Stimulated activated CD8-positive, alpha-beta memory T cell treated with anti-CD3 and anti-CD28 coated beads, Interleukin-2, amount 100 ng/mL, for 1 hour (primary cell): Measurements from ENCODE around the gene CFP.
"Not testable (repeated sequence)": the region's sequence is repeated elsewhere in the genome, so short reads cannot be mapped to it uniquely, and the experiment has no call there.

Experiments used
- DNase-seq, 2 donors: peaks; one replicate each; pipeline ENCODE4 v3.0.0-alpha.2; 2020; ENCODE audit warnings: low read depth in 2 of 2

Gene CFP

GRCh38 chrX:47629419-47630200 lies at the start of gene CFP:
Gene CFP (minus strand): TSS chrX:47629930. CDS start chrX:47629844, 86 bp downstream.
- DNase-seq, result no peak

GRCh38 chrX:47675959-47676859 lies 46.5 kb upstream of the CFP start:
- DNase-seq, result not testable (repeated sequence)

DNA sequence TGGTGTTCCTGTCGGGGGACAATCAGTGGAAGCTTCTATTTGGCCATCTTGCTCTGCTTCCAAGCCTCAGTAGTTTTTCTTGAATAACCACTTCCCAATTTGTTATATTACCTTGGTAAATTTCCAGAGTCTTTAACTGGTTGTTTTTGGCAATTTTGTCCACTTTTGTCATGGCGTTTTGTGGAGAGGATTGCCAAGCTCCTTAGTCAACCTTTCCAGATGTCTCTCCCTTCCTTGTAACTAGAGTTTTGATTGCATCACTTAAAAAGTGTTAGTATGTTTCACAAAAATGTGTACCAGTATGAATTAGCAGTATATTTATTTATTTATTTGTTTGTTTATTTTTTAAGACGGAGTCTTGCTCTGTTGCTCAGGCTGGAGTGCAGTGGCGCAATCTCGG lies 45.0 kb upstream of the CFP start:
- DNase-seq, result no peak

DNA sequence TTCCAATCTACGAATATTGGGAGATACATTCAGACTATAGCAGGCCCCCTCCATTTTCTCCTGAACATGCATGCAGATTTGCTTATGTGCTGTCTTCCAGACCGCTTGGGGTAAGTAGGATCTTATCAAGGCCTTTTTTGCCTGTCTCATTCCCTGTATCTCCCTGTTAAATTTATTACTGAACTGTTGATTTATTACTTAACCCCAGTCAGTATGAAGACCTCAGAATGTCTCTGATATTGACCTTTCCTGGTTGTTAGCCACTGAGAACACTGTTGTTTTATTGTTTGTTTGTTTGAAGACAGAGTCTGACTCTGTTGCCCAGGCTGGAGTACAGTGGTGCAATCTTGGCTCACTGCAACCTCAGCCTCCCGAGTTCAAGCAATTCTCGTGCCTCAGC lies 36.1 kb upstream of the CFP start:
- not testable (repeated sequence) for DNase-seq

- no peak for DNase-seq
Measured at GRCh38 chrX:47664737-47665136, 35.0 kb upstream of the CFP start.

DNA sequence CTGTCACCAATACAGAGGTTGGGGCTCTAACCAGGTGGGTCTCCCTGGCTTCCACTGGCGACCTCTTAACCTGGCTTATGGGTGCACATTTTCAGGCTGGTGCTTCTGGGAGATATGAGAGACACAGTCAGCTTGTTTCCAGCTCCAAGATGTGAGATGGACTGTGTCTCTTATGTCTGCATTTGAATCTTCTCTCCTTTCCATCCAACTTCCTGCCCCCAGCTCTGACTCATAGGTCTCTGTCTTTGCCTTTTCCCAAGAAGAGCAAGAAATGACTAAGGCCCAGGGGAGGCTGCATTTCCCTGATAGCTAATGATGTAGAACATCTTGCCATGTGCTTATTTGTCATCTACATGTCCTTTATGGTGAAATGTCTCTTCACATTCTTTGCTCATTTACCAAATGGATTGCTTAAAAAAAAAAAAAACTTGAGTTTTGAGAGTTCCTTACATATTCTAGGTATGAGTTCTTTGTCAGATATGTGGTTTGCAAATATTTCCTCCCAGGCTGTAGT lies 32.5 kb upstream of the CFP start:
- DNase-seq, result no peak

DNA sequence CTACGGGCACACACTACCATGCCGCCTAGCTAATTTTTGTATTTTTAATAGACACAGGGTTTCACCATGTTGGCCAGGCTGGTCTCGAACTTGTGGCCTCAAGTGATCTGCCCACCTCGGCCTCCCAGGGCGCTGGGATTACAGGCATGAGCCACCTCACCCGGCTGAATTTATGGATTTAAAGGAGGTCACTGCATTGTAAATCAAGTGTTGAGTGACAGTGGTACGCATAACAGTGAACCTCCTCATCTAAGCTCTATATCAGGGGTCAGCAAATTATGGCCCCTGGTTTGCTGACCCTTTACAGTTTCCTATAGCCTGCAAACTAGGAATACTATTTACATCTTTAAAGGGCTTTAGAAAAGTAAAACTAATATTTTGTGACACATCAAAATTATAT lies 31.8 kb upstream of the CFP start:
- DNase-seq, result no peak

DNA sequence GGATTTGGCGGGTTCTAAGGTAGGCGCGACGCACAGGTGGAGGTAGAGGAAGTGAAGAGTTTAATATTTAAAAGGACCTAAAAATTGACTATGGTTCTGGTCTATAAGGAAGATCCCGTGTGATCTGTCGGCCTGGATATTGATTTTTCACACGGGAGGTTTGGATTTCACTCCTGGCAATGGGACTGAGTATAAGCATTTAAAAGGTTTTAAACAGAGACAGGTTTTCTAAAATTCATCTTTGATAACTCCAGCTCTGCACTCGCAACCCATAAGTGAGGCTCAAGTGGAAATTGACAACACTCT lies 29.6 kb upstream of the CFP start:
- DNase-seq, result no peak

DNA sequence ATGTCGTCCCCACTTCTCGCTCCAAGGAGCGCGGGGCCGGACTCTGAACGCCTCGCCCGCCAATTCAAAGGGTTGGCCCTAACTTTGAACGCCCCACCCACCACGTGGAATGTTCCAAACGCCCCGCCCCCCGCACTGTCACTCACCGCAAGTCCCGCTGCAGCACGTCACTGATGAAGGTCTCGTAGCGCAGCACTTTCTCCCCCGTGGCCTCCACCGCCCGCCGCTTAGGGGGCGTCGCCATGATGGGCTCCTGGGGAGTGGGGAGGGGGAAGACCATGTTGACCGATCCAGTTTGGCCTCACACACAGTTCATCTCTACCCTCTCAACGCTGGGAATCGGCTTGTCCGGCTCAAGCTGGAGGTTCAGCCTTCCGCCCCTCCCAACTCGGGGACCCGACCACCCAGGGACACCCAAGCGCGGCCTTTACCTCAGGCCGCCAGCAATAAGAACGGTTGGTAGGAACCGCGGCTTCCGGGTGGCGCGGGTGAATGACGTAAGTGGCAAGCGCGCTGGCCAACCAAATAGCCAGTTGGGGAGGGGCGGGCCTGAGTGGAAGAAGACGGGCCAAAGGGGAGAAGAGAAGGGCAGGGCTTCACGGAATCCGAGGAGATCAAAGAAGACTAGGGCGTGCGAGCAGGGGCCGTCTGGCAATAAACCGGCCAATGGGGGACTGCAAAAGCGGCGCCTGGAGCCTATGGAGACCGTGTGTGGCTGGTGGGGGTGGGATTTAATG lies 29.1 kb upstream of the CFP start, which contains the start of gene UXT:
UXT (minus strand) TSS at position 497 of the 737 bp plus-strand sequence; CDS start at position 244, 253 bp downstream.
- peak; percentile 79 to 82 for DNase-seq

- no peak for DNase-seq
Measured at GRCh38 chrX:47658301-47658683, 28.6 kb upstream of the CFP start.

GRCh38 chrX:47651043-47651905 lies 21.5 kb upstream of the CFP start:
- DNase-seq, result no peak

GRCh38 chrX:47650164-47651042 lies 20.7 kb upstream of the CFP start, which contains the start of gene ELK1:
Gene ELK1 (minus strand): TSS chrX:47650563. CDS start chrX:47641441, 9,122 bp downstream.
- peak; percentile 68 to 79 for DNase-seq

DNA sequence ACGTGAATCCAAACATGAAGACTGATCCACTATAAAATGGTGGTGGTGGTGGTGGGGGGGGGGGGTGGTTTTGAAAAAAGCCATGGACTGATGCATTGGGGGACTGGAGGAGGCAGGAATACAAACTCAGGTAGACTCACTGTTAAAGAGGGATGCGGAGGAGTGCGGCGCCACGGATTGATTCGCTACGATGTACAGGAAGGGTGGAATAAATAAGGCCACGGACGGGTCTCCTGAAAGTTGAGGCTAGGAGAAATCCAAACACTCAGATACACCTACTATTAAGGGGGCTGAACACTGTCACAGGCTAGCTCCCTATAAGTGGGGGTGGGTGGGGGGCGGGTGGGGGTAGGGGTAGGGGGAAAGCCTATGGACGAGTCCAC lies 20.0 kb upstream of the CFP start:
- no peak for DNase-seq

DNA sequence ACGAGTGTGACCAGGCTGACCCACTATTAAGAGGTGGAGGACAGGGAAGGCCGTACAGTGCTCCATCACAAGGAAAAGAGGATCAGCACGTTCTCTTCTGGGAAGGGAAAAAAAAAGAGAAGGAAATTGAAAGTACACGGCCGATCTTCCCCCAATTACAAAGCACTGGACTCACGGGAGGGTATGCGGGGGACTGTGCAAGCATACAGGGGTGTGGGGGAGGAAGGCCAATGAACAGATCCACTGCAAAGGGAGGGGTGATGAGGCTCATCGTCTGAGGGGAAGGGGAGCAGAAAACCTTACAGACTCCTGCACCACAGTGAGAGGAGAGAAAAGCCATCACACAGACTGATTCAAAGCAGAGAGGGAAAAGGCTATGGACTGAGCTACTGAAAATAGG lies 19.5 kb upstream of the CFP start:
- DNase-seq, result no peak

GRCh38 chrX:47648376-47648775 lies 18.6 kb upstream of the CFP start:
- DNase-seq, result no peak

DNA sequence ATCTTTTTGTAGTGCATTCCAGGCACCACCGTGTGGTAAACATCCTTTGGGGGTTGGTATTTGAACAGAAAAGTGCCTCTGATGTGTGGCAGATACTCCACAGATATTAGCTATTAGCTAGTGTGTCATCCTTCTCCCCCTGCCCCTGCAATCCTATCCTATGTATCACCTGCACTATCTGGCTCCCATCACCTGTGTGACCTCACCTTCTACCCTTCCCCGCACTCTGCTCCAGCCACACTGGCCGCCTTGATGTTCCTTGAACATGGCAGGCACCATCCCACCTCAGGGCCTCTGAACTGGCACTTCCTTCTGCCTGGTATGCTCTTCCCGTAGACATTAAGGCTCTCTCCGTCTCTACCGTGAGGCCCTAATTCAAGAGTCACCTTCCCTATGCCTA lies 16.9 kb upstream of the CFP start:
- DNase-seq, result no peak

DNA sequence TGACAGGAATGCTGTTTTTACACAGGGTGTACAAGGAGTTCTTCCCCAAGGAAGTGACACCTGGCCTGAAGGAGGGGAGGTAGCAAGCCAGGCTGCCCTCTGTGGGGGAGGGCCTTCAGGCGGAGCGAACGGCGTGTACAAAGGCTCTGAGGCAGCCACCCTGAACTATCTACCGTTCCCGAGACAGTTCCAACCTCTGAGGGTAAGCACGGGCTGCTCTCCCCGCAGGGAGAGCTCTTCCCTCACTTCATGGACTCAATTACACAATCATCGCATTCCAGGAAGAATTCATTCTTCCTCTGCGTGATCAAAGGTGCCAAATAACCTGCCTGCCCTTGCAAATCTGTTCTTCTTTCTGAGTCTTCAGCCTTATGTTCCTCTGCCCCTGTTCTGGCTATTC lies 15.8 kb upstream of the CFP start:
- no peak for DNase-seq

DNA sequence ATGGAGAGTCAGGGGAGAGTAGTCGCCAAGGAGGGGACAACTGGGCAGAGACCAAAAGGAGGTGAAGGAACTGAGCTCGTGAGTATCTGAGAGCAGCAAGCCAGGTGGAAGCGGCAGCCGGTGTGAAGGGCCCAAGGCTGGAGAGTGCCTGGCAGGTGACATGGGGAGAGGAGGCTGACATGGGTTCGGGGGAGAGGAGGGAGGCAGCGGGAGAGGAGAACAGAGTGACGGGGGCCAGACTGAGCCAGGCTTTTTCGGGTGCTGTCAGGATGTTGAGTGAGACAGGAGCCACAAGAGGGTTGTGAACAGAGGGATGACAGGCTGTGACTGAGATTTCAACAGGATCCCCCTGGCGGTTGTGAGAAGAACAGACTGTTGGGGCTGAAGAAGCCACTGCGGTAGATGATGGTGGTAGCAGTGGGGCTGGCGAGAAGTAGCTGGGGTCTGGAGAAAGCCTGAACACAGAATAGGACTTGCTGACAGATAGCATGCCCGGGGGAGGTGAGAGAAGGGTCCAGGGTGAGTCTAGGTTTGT lies 14.9 kb upstream of the CFP start:
- DNase-seq, result no peak

DNA sequence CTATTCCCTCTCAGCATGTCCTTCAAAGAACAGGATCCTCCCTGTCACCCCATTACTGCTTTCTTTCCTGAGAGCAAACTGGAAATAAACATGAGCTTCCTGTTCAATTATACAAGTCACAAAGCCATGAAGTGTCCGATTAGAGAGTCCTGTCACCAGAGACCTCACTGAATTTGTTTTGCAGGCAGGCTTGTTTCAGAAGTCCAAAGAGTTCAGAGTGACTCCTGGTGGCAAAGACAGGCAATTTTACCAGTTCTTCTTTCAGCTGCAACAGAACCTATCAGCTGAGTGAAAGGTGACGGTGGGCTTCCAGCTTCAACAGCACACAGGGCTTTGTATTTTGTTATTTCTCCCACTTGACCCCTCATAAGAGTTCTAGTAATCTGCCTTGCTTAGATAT lies 14.2 kb upstream of the CFP start:
- DNase-seq, result no peak

- no peak for DNase-seq
Measured at GRCh38 chrX:47638816-47639215, 9.1 kb upstream of the CFP start.
